OCI-LY7 (cell line): ENCODE results near the gene CEP55.

Experiments
- EZH2phosphoT487 ChIP-seq: fragments of 200-600 bp; sonication (generic); IDR thresholded peaks from 2 replicates; pipeline ENCODE4 v1.6.1; 2018; ENCODE audit warnings: low read depth, borderline replicate concordance, mild to moderate bottlenecking, mixed run types, antibody characterized with exemption, low read length, moderate library complexity, mixed read lengths
- TF ChIP-seq, protein P1 (sequence below): fragments of 200-600 bp; sonication (generic); conservative IDR thresholded peaks from 2 replicates; pipeline ENCODE4 v1.5.1; 2014; ENCODE audit warnings: mild to moderate bottlenecking, antibody characterized with exemption, low read length, moderate library complexity, mixed read lengths

DNA sequence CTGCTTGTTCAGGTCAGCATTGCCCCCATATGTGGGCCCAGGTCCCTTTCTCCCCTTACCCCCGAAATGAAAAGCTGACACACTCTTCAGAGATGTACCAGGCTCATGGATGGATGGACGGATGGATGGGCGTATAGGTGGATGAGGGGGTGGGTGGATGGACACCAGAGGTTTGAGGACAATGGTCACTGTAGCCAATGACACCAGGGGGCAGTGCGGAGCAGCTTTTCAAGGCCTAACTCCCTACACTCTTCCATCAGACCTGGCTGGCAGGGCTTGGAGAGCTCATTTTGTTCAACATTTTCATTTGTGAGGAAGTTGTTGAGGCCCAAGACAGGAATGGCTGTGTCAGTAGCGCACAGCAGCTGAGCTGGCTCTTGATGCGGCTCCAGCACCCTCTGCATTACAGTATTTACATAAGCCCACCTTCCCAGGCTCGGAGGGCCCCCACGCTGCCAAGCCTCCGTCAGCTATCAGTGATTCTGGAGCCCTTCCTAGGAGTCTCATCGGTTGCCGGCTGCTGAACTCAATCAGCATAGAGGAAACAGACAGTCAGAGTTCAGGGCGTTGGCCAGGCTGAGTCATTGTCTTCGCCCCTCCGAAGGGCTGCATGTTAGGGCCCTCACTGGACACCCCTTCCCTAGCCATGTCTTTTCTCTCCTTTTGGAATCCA is 58.5 kb downstream of the CEP55 start:
- TF ChIP-seq, protein P1, sequence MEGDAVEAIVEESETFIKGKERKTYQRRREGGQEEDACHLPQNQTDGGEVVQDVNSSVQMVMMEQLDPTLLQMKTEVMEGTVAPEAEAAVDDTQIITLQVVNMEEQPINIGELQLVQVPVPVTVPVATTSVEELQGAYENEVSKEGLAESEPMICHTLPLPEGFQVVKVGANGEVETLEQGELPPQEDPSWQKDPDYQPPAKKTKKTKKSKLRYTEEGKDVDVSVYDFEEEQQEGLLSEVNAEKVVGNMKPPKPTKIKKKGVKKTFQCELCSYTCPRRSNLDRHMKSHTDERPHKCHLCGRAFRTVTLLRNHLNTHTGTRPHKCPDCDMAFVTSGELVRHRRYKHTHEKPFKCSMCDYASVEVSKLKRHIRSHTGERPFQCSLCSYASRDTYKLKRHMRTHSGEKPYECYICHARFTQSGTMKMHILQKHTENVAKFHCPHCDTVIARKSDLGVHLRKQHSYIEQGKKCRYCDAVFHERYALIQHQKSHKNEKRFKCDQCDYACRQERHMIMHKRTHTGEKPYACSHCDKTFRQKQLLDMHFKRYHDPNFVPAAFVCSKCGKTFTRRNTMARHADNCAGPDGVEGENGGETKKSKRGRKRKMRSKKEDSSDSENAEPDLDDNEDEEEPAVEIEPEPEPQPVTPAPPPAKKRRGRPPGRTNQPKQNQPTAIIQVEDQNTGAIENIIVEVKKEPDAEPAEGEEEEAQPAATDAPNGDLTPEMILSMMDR = peak; percentile 87
- TF ChIP-seq EZH2phosphoT487 = no peak
